Adrenal gland (tissue), 12 donors: ENCODE results near the gene DNMBP. TPM values are rescaled to one million over a fixed set of nuclear protein-coding genes. Genes with fewer than 3 reads are reported as not detected.

Experiments used
- DNase-seq, 7 donors: peaks; one replicate each; pipeline ENCODE4 v3.0.0-alpha.2; 2019 to 2020
- H3K27ac ChIP-seq, 5 donors: fragments of 200-600 bp; sonication (generic) in 4 of 5; 1 replicate in 3 of 5; 2 replicates in 2 of 5; pipeline versions ENCODE4 v1.5.1 to v1.8.0; 2016 to 2020; ENCODE audit warnings: mild to moderate bottlenecking in 1 of 5
- H3K27me3 ChIP-seq: fragments of 200-600 bp; 2 replicates; pipeline ENCODE4 v1.8.0; 2021
- H3K36me3 ChIP-seq, 2 donors: fragments of 200-600 bp; replicated peaks in 1 of 2; 1 replicate in 1 of 2; 2 replicates in 1 of 2; pipeline versions ENCODE4 v1.5.1 to v1.8.0; 2018 to 2022
- H3K4me1 ChIP-seq, 2 donors: fragments of 200-600 bp; replicated peaks in 1 of 2; 1 replicate in 1 of 2; 2 replicates in 1 of 2; pipeline versions ENCODE4 v1.5.1 to v1.8.0; 2018 to 2021
- H3K4me3 ChIP-seq, 4 donors: fragments of 200-600 bp; sonication (generic) in 3 of 4; one replicate each; pipeline ENCODE4 v1.5.1; 2016 to 2018
- H3K9me3 ChIP-seq, 3 donors: fragments of 200-600 bp; sonication (generic) in 1 of 3; replicated peaks in 1 of 3; 1 replicate in 2 of 3; 2 replicates in 1 of 3; pipeline versions ENCODE4 v1.5.1 to v1.8.0; 2016 to 2021
- POLR2A ChIP-seq, 2 donors: fragments of 450-650 bp; IDR thresholded peaks; one replicate each; pipeline ENCODE4 v1.6.1; 2017; ENCODE audit warnings: antibody characterized with exemption in 2 of 2, mild to moderate bottlenecking in 2 of 2, moderate library complexity in 1 of 2
- WGBS, 4 donors: extraction: QIAGEN DNeasy Blood & Tissue Kit in 2 of 4; methylation state at CpG; one replicate each; pipeline versions ENCODE4 v1.1.5 to v1.1.7; 2013 to 2017; 5-methylcytosine and 5-hydroxymethylcytosine counted together
- intact Hi-C, 2 donors: fragments of 100-400 bp; cut with DNase I; formaldehyde crosslinking; loops; one replicate each; pipeline versions ENCODE4 v1.14.1 to v1.15.0; 2022 to 2023
- polyA plus RNA-seq, 3 donors: library from polyadenylated mRNA; stranded (reverse); fragments of 200-250 nt in 2 of 3; fragments of 350-450 nt in 1 of 3; fragmentation: Illumina TruSeq in 1 of 3; extraction: RNeasy Lipid Tissue Mini Kit (QIAGEN cat#74804) in 1 of 3; gene quantifications; one replicate each; pipeline ENCODE4 v1.2.3, GENCODE V29; 2013 to 2014
- total RNA-seq, 9 donors: library from RNA; depleted of rRNA in 4 of 9; stranded (reverse); fragments of >200 nt in 4 of 9; fragments of 120-200 nt in 1 of 9; fragmentation: NEBNext Ultra II Directional in 1 of 9; extraction: Animal tissue kit (Norgen Biotek cat#: 25700) in 1 of 9; gene quantifications; one replicate each; pipeline versions ENCODE4 v1.1.0 to v1.2.4, GENCODE V29; 2013 to 2023
- TF ChIP-seq, protein P1 (sequence below), 6 experiments: fragments of 450-650 bp in 4 of 6; fragments of 200-600 bp in 2 of 6; sonication (generic) in 1 of 6; IDR thresholded peaks; 1 replicate in 5 of 6; 2 replicates in 1 of 6; pipeline versions ENCODE4 v1.5.1 to v1.8.0; 2016 to 2021; ENCODE audit warnings: antibody characterized with exemption in 6 of 6, mild to moderate bottlenecking in 2 of 6, moderate library complexity in 1 of 6
- donor health status: healthy with polysubstance abuse.
- donor health status: Bipolar disorder and iron deficiency.
- donor health status: DM: yes; HTN: yes; CAD: no.
- donor health status: DM: no; HTN: no; CAD: no.
- donor health status: DM: no; HTN: no; CAD: no.
- donor health status: DM: yes; HTN: yes; CAD: no.

The DNMBP gene
- total and polyA plus RNA-seq, 12 donors, result 5.7 to 17.9 (median 12.0) TPM

GRCh38 chr10:99924451-99925255 is 85.1 kb downstream of the DNMBP start:
- DNase-seq, result no peak
- no peak overlapping the region for H3K4me3 ChIP-seq
- H3K9me3 ChIP-seq, result no peaks in the 10 kb centered on the region
- no peak for TF ChIP-seq POLR2A (IDR thresholded peaks at IDR 0.05)
- TF ChIP-seq, protein P1, sequence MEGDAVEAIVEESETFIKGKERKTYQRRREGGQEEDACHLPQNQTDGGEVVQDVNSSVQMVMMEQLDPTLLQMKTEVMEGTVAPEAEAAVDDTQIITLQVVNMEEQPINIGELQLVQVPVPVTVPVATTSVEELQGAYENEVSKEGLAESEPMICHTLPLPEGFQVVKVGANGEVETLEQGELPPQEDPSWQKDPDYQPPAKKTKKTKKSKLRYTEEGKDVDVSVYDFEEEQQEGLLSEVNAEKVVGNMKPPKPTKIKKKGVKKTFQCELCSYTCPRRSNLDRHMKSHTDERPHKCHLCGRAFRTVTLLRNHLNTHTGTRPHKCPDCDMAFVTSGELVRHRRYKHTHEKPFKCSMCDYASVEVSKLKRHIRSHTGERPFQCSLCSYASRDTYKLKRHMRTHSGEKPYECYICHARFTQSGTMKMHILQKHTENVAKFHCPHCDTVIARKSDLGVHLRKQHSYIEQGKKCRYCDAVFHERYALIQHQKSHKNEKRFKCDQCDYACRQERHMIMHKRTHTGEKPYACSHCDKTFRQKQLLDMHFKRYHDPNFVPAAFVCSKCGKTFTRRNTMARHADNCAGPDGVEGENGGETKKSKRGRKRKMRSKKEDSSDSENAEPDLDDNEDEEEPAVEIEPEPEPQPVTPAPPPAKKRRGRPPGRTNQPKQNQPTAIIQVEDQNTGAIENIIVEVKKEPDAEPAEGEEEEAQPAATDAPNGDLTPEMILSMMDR (IDR thresholded peaks at IDR 0.05), result no peak
- H3K27me3 ChIP-seq, result no peaks in the 10 kb centered on the region
- H3K4me1 ChIP-seq, result peaks cover 5 to 18% of the 10 kb centered on the region in 2 donors
- no peak overlapping the region for H3K27ac ChIP-seq
- WGBS, 4 donors, result 58 to 77% (median 69%) methylated on average over 3 of the region's 3 CpGs
- no peaks in the 10 kb centered on the region for H3K36me3 ChIP-seq
- intact Hi-C loops, result no loop called here

DNA sequence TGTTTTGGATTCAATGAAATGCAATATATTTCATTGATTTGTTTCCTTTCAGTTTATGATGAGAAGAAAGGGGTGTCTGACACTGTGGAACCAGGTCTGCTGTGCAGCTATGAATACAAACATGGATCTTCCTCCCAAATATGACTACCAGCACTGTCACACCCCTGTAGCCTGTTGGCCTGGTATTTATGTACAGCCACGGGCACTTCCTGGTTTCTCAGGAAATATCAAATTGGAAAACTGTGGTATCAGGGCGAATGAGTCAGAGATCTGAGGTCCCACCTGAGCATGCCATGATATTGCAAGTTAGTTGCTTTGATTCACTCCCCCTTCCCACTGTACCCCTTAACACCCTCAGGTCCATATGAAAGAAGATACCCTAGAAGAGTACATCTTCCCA is 87.8 kb downstream of the DNMBP start:
- Histone ChIP-seq H3K9me3 (no peaks in the 10 kb centered on the region), H3K36me3 (no peaks in the 10 kb centered on the region), H3K27me3 (no peaks in the 10 kb centered on the region), H3K27ac (no peak overlapping the region), H3K4me1 (peaks cover 4 to 28% of the 10 kb centered on the region in 2 donors), H3K4me3 (no peak overlapping the region)
- 56 to 93% (median 72%) methylated on average over 2 of the region's 2 CpGs for whole genome bisulfite sequencing, 4 donors
- TF ChIP-seq POLR2A (IDR thresholded peaks at IDR 0.05), result no peak
- TF ChIP-seq, protein P1 (IDR thresholded peaks at IDR 0.05), result no peak
- intact Hi-C loops, result no loop called here
- DNase-seq, result no peak

GRCh38 chr10:99920901-99921300 is 88.8 kb downstream of the DNMBP start:
- no peak overlapping the region for H3K27ac ChIP-seq
- DNase-seq, result no peak
- H3K4me1 ChIP-seq, result peaks cover 0 to 23% of the 10 kb centered on the region in 2 donors
- TF ChIP-seq, protein P1 (IDR thresholded peaks at IDR 0.05), result no peak
- TF ChIP-seq POLR2A (IDR thresholded peaks at IDR 0.05), result no peak
- no peaks in the 10 kb centered on the region for H3K9me3 ChIP-seq
- H3K4me3 ChIP-seq, result no peak overlapping the region
- no peaks in the 10 kb centered on the region for H3K27me3 ChIP-seq
- WGBS, 4 donors, result 89 to 99% (median 90%) methylated on average over 4 of the region's 4 CpGs
- no peaks in the 10 kb centered on the region for H3K36me3 ChIP-seq
- intact Hi-C loops, result no loop called here

- peaks cover 0 to 23% of the 10 kb centered on the region in 2 donors for H3K4me1 ChIP-seq
- no peak overlapping the region for H3K4me3 ChIP-seq
- no peaks in the 10 kb centered on the region for H3K27me3 ChIP-seq
- no peaks in the 10 kb centered on the region for H3K9me3 ChIP-seq
- WGBS, 4 donors, result 91 to 96% (median 92%) methylated on average over 5 of the region's 5 CpGs
- no peak overlapping the region for H3K27ac ChIP-seq
- TF ChIP-seq, protein P1 (IDR thresholded peaks at IDR 0.05), result no peak
- TF ChIP-seq POLR2A (IDR thresholded peaks at IDR 0.05), result no peak
- H3K36me3 ChIP-seq, result no peaks in the 10 kb centered on the region
- intact Hi-C loops, result no loop called here
- DNase-seq, result no peak
These were observed 89.3 kb downstream of the DNMBP start for GRCh38 chr10:99920486-99920885.
